HCT116 (cell line): ENCODE measurements around the gene EBP. TPM values are rescaled to one million over a fixed set of nuclear protein-coding genes. Genes with fewer than 3 reads are reported as not detected.
A peak's percentile ranks its signal among the peaks of the same experiment; 100 is the strongest.
"Not testable (repeated sequence)": the region's sequence is repeated elsewhere in the genome, so short reads cannot be mapped to it uniquely, and the experiment has no call there.

ENCODE experiments used
- ATAC-seq: fragments of 200-7000 bp; cut with Tn5 transposase; 2 replicates; pipeline ENCODE4 v1.9.1; 2020; ENCODE audit warnings: mild to moderate bottlenecking, moderate library complexity
- BruUV-seq: library from RNA; stranded (reverse); fragments of 400-500 nt; replicated peaks from 2 replicates; lab custom pipeline; 2021; lab: Mats Ljungman, UMichigan
- CTCF ChIA-PET: fragments of 300-600 bp; sonication (Branson Sonifier 250); formaldehyde crosslinking; loops from one replicate; lab custom pipeline; 2021; ENCODE audit warnings: antibody characterized with exemption; lab: Charles Lee
- POLR2A ChIA-PET: fragments of 300-600, 350-600 bp; sonication (Branson Sonifier 250); formaldehyde crosslinking; loops from one replicate; lab custom pipeline; 2021; ENCODE audit warnings: antibody characterized with exemption; lab: Charles Lee
- RAD21 ChIA-PET, 2 experiments: fragments of 300-600 bp; sonication (Branson Sonifier 250); formaldehyde crosslinking; loops; one replicate each; lab custom pipeline; 2023; ENCODE audit warnings: low total read pairs in 2 of 2; ENCODE audit not compliant: uncharacterized antibody in 2 of 2, unreplicated experiment in 2 of 2, low non-redundant PET in 1 of 2; lab: Charles Lee
- DNase-seq: peaks from one replicate; pipeline ENCODE4 v3.0.0-alpha.2; 2010; ENCODE audit warnings: low read depth, low spot score
- H2AFZ ChIP-seq: fragments of 200-600 bp; shearing (Covaris generic), sonication (generic); 2 replicates; pipeline ENCODE4 v1.6.1; 2017; ENCODE audit warnings: low read depth, mixed run types, mixed read lengths, antibody characterized with exemption, low read length; ENCODE audit not compliant: poor library complexity, severe bottlenecking
- H3K27ac ChIP-seq: 2 replicates; pipeline ENCODE4 v1.5.1; 2012; ENCODE audit warnings: low read depth, low read length
- H3K27me3 ChIP-seq: fragments of 200-600 bp; sonication (generic); 2 replicates; pipeline ENCODE4 v1.6.1; 2016; ENCODE audit warnings: mixed run types, low read length, mixed read lengths; ENCODE audit not compliant: insufficient read depth
- H3K36me3 ChIP-seq, 2 experiments: fragments of 200-500 bp in 1 of 2; fragments of 200-600 bp in 1 of 2; sonication (Bioruptor generic) in 1 of 2; sonication (generic) in 1 of 2; 2 replicates each; pipeline versions ENCODE4 v1.5.1 to v1.6.1; 2014 to 2016; ENCODE audit warnings: low read length in 2 of 2, inconsistent platforms in 1 of 2, mixed read lengths in 1 of 2, mixed run types in 1 of 2; ENCODE audit not compliant: insufficient read depth in 2 of 2, control insufficient read depth in 1 of 2
- H3K4me1 ChIP-seq, 2 experiments: fragments of 200-600 bp in 1 of 2; sonication (generic) in 1 of 2; 2 replicates each; pipeline versions ENCODE4 v1.5.1 to v1.6.1; 2012 to 2017; ENCODE audit warnings: low read length in 2 of 2, inconsistent platforms in 1 of 2, mild to moderate bottlenecking in 1 of 2, mixed read lengths in 1 of 2, mixed run types in 1 of 2, moderate library complexity in 1 of 2; ENCODE audit not compliant: insufficient read depth in 2 of 2, control insufficient read depth in 1 of 2
- H3K4me2 ChIP-seq: fragments of 200-600 bp; sonication (generic); 2 replicates; pipeline ENCODE4 v1.6.1; 2017; ENCODE audit warnings: mixed run types, low read length, mixed read lengths
- H3K4me3 ChIP-seq, 2 experiments: fragments of 200-600 bp in 1 of 2; sonication (generic) in 1 of 2; replicated peaks in 1 of 2; 2 replicates each; pipeline ENCODE4 v1.5.1; 2011 to 2016; ENCODE audit warnings: low read length in 2 of 2, control low read depth in 1 of 2, low read depth in 1 of 2, mild to moderate bottlenecking in 1 of 2, mixed read lengths in 1 of 2, mixed run types in 1 of 2
- H3K79me2 ChIP-seq: fragments of 200-600 bp; sonication (generic); 2 replicates; pipeline ENCODE4 v1.6.1; 2017; ENCODE audit warnings: mild to moderate bottlenecking, mixed run types, low read length, moderate library complexity, mixed read lengths; ENCODE audit not compliant: insufficient read depth
- H3K9ac ChIP-seq: fragments of 200-600 bp; sonication (generic); 2 replicates; pipeline ENCODE4 v1.6.1; 2016; ENCODE audit warnings: low read length, mixed read lengths
- H3K9me2 ChIP-seq: fragments of 200-600 bp; sonication (generic), shearing (Covaris generic); 2 replicates; pipeline ENCODE4 v1.6.1; 2017; ENCODE audit warnings: mixed run types, mild to moderate bottlenecking, moderate library complexity; ENCODE audit not compliant: insufficient read depth
- H3K9me3 ChIP-seq, 2 experiments: fragments of 200-500 bp in 1 of 2; fragments of 200-600 bp in 1 of 2; sonication (Bioruptor generic) in 1 of 2; sonication (generic) in 1 of 2; 2 replicates each; pipeline ENCODE4 v1.6.1; 2014 to 2017; ENCODE audit warnings: low read length in 2 of 2, mixed read lengths in 2 of 2, inconsistent platforms in 1 of 2, low read depth in 1 of 2, mild to moderate bottlenecking in 1 of 2, mixed run types in 1 of 2, moderate library complexity in 1 of 2; ENCODE audit not compliant: control insufficient read depth in 1 of 2, insufficient read depth in 1 of 2
- H4K20me1 ChIP-seq: fragments of 200-600 bp; sonication (generic), shearing (Covaris generic); 2 replicates; pipeline ENCODE4 v1.6.1; 2017; ENCODE audit warnings: mixed run types, mild to moderate bottlenecking, moderate library complexity; ENCODE audit not compliant: insufficient read depth
- CBX3 ChIP-seq: IDR thresholded peaks from 2 replicates; pipeline ENCODE4 v1.6.1; 2012; ENCODE audit warnings: low read depth
- EGR1 ChIP-seq: IDR thresholded peaks from 2 replicates; pipeline ENCODE4 v1.6.1; 2012; ENCODE audit warnings: low read depth
- ELF1 ChIP-seq: IDR thresholded peaks from 2 replicates; pipeline ENCODE4 v1.6.1; 2012; ENCODE audit warnings: low read depth, borderline replicate concordance
- EZH2phosphoT487 ChIP-seq: fragments of 200-600 bp; IDR thresholded peaks from 2 replicates; pipeline ENCODE4 v1.6.1; 2018; ENCODE audit warnings: antibody characterized with exemption, borderline replicate concordance
- FOSL1 ChIP-seq: IDR thresholded peaks from 2 replicates; pipeline ENCODE4 v1.6.1; 2012; ENCODE audit warnings: low read depth
- JUND ChIP-seq: IDR thresholded peaks from 2 replicates; pipeline ENCODE4 v1.6.1; 2012
- MAX ChIP-seq: IDR thresholded peaks from 2 replicates; pipeline ENCODE4 v1.6.1; 2012
- POLR2AphosphoS5 ChIP-seq: IDR thresholded peaks from 2 replicates; pipeline ENCODE4 v1.6.1; 2011; ENCODE audit warnings: mild to moderate bottlenecking, low read depth, low read length, moderate library complexity
- SP1 ChIP-seq: IDR thresholded peaks from 2 replicates; pipeline ENCODE4 v1.6.1; 2012; ENCODE audit warnings: low read depth
- TCF7L2 ChIP-seq: IDR thresholded peaks from 2 replicates; pipeline ENCODE4 v1.7.0; 2011; ENCODE audit warnings: borderline replicate concordance, inconsistent platforms; ENCODE audit not compliant: insufficient read depth, insufficient read length; ENCODE audit errors: extremely low read depth
- YY1 ChIP-seq: IDR thresholded peaks from 2 replicates; pipeline ENCODE4 v1.6.1; 2011; ENCODE audit warnings: low read length, low read depth, moderate library complexity, mild to moderate bottlenecking; ENCODE audit not compliant: insufficient replicate concordance; ENCODE audit errors: extremely low read depth
- ZBTB33 ChIP-seq: IDR thresholded peaks from 2 replicates; pipeline ENCODE4 v1.6.1; 2011; ENCODE audit warnings: mild to moderate bottlenecking, low read length, moderate library complexity; ENCODE audit not compliant: insufficient replicate concordance; ENCODE audit errors: extremely low read depth
- ZNF274 ChIP-seq: fragments of 200-500 bp; sonication (Bioruptor generic); IDR thresholded peaks from 2 replicates; pipeline ENCODE4 v1.6.1; 2014; ENCODE audit warnings: mild to moderate bottlenecking, low read depth, low read length, inconsistent platforms
- intact Hi-C: fragments of 100-400 bp; cut with micrococcal nuclease; formaldehyde crosslinking; loops from 2 replicates; pipeline ENCODE4 v1.10.0; 2022
- total RNA-seq: library from RNA; stranded (reverse); gene quantifications from one replicate; pipeline ENCODE4 v1.2.1, GENCODE V29; 2021; ENCODE audit not compliant: unreplicated experiment

Gene EBP
- total RNA-seq, 1 experiment from 2014 or later, result 93.8 TPM

DNA sequence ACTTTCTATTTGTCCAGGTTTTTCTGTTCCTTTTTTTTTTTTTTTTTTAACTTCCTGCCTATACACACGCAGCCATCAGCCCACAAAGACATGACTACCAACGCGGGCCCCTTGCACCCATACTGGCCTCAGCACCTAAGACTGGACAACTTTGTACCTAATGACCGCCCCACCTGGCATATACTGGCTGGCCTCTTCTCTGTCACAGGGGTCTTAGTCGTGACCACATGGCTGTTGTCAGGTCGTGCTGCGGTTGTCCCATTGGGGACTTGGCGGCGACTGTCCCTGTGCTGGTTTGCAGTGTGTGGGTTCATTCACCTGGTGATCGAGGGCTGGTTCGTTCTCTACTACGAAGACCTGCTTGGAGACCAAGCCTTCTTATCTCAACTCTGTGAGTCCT, 2.1 kb downstream of the EBP start:
- ChIA-PET RAD21 (no interaction called here), POLR2A (no interaction called here), CTCF (no interaction called here)
- Histone ChIP-seq H3K27ac (no peak overlapping the region), H3K4me3 (no peak overlapping the region), H3K4me2 (no peak overlapping the region), H2AFZ (no peak overlapping the region), H3K27me3 (no peaks in the 10 kb centered on the region), H3K36me3 (peaks cover 2 to 6% of the 10 kb centered on the region in 2 experiments; a peak in 2 of 4 replicates), H3K9ac (no peak overlapping the region), H3K4me1 (peaks cover 4 to 10% of the 10 kb centered on the region in 2 experiments; a peak in 3 of 4 replicates), H4K20me1 (no peaks in the 10 kb centered on the region), H3K9me2 (no peaks in the 10 kb centered on the region), H3K79me2 (peaks cover 12% of the 10 kb centered on the region), H3K9me3 (no peaks in the 10 kb centered on the region)
- ATAC-seq (no peak), DNase-seq (no peak)
- TF ChIP-seq FOSL1 (no peak), EZH2phosphoT487 (no peak), YY1 (no peak), MAX (no peak), EGR1 (no peak), SP1 (no peak), JUND (no peak), CBX3 (no peak), ZBTB33 (no peak), TCF7L2 (no peak), ELF1 (no peak), POLR2AphosphoS5 (no peak), ZNF274 (no peak)
- intact Hi-C loops, result no loop called here
- BruUV-seq, result TSS peak; percentile 40

GRCh38 chrX:48525853-48526252, 4.2 kb downstream of the EBP start:
- H3K4me2 ChIP-seq, POLR2A ChIA-PET, RAD21 ChIA-PET, H3K36me3 ChIP-seq, H3K9me2 ChIP-seq, H3K9me3 ChIP-seq, H4K20me1 ChIP-seq, CTCF ChIA-PET, H3K27ac ChIP-seq, ATAC-seq, BruUV-seq, H3K27me3 ChIP-seq, DNase-seq, H3K4me3 ChIP-seq, H2AFZ ChIP-seq, H3K9ac ChIP-seq, intact Hi-C loops: not testable (repeated sequence)
- H3K79me2 ChIP-seq, result peaks cover 12% of the 10 kb centered on the region
- H3K4me1 ChIP-seq, result peaks cover 4 to 12% of the 10 kb centered on the region in 2 experiments; a peak in 3 of 4 replicates
